ENCODE measurements around the gene JAK1.
"Not testable (repeated sequence)": the region's sequence is repeated elsewhere in the genome, so short reads cannot be mapped to it uniquely, and the experiment has no call there.

Gene JAK1

GRCh38 chr1:64922336-64922735, 44.0 kb downstream of the JAK1 start:
- no peak for TF ChIP-seq CTCF (IDR thresholded peaks at IDR 0.05; ENCODE audit: control extremely low read depth, extremely low read depth, low read depth, missing control alignments)
- CTCF ChIA-PET = interaction anchor here (0.7 to 9.8 kb wide), 11 partner anchors 8 to 153 kb away, joined by 3 to 48 read pairs (median 4); no protein-coding TSS in a partner anchor
- DNase-seq (ENCODE audit: extremely low spot score) = no peak
- POLR2A ChIA-PET = no interaction called here

- CTCF ChIA-PET = interaction anchor here (1.1 to 9.8 kb wide), 9 partner anchors 10 to 58 kb away, joined by 3 to 48 read pairs (median 5); no protein-coding TSS in a partner anchor
- TF ChIP-seq CTCF (IDR thresholded peaks at IDR 0.05; ENCODE audit: control extremely low read depth, extremely low read depth, low read depth, missing control alignments) = no peak
- no peak for DNase-seq (ENCODE audit: extremely low spot score)
- POLR2A ChIA-PET = no interaction called here
Observed at GRCh38 chr1:64921771-64922170, 44.6 kb downstream of the JAK1 start.

- POLR2A ChIA-PET = no interaction called here
- DNase-seq (ENCODE audit: extremely low spot score) = no peak
- CTCF ChIA-PET = interaction anchor here (1.1 to 9.8 kb wide), 8 partner anchors 9 to 41 kb away, joined by 3 to 48 read pairs (median 6); no protein-coding TSS in a partner anchor
- TF ChIP-seq CTCF (IDR thresholded peaks at IDR 0.05; ENCODE audit: control extremely low read depth, extremely low read depth, low read depth, missing control alignments) = no peak
Observed at GRCh38 chr1:64920941-64921589, 45.3 kb downstream of the JAK1 start.

GRCh38 chr1:64919120-64919519, 47.2 kb downstream of the JAK1 start:
- CTCF ChIA-PET = interaction anchor here (1.7 to 9.8 kb wide), 3 partner anchors 10 to 29 kb away, joined by 4 to 48 read pairs (median 10); no protein-coding TSS in a partner anchor
- not testable (repeated sequence) for DNase-seq (ENCODE audit: extremely low spot score)
- POLR2A ChIA-PET = interaction anchor here (0.7 kb wide), 1 partner anchor 69 kb away, joined by 3 read pairs; no protein-coding TSS in a partner anchor

GRCh38 chr1:64917907-64918306, 48.4 kb downstream of the JAK1 start:
- no peak for DNase-seq (ENCODE audit: extremely low spot score)
- CTCF ChIA-PET = interaction anchor here (1.1 to 9.8 kb wide), 5 partner anchors 9 to 30 kb away, joined by 3 to 48 read pairs (median 4); no protein-coding TSS in a partner anchor
- POLR2A ChIA-PET = no interaction called here
- no peak for TF ChIP-seq CTCF (IDR thresholded peaks at IDR 0.05; ENCODE audit: control extremely low read depth, extremely low read depth, low read depth, missing control alignments)

- no peak for TF ChIP-seq CTCF (IDR thresholded peaks at IDR 0.05; ENCODE audit: control extremely low read depth, extremely low read depth, low read depth, missing control alignments)
- no peak for DNase-seq (ENCODE audit: extremely low spot score)
- ChIA-PET POLR2A (no interaction called here), CTCF (interaction anchor here (1.1 to 9.8 kb wide), 6 partner anchors 9 to 31 kb away, joined by 3 to 48 read pairs (median 4); no protein-coding TSS in a partner anchor)
Observed at GRCh38 chr1:64917328-64917861, 49.0 kb downstream of the JAK1 start.
